HepG2 (cell line): Measurements from ENCODE around the gene PRKG1.

Source experiments
- RAD51 ChIP-seq: fragments of 450-650 bp; IDR thresholded peaks from 2 replicates; pipeline ENCODE4 v1.6.1; 2016; ENCODE audit warnings: borderline replicate concordance
- SMC3 ChIP-seq: IDR thresholded peaks from 2 replicates; pipeline ENCODE4 v1.6.1; 2011; ENCODE audit warnings: low read length, improper control_type of control experiment
- TAF15 ChIP-seq: fragments of 200-400 bp; formaldehyde crosslinking; IDR thresholded peaks from one replicate; pipeline ENCODE4 v1.6.1; 2018; ENCODE audit warnings: mild to moderate bottlenecking, low read depth, low read length; ENCODE audit not compliant: poor library complexity, severe bottlenecking
- YY1 ChIP-seq: IDR thresholded peaks from 2 replicates; pipeline ENCODE4 v1.6.1; 2011; ENCODE audit warnings: low read length, low read depth, moderate library complexity, mild to moderate bottlenecking; ENCODE audit not compliant: insufficient read depth, insufficient replicate concordance
- ZNF747 ChIP-seq: sonication (generic); formaldehyde crosslinking; IDR thresholded peaks from 2 replicates; pipeline ENCODE4 v1.8.1; 2023; ENCODE audit warnings: missing genetic modification reagents, mild to moderate bottlenecking, borderline replicate concordance
- TF ChIP-seq, protein P1 (sequence below): sonication (generic); formaldehyde crosslinking; IDR thresholded peaks from 2 replicates; pipeline ENCODE4 v1.4.0; 2020; ENCODE audit warnings: missing genetic modification reagents
- TF ChIP-seq, protein P2 (sequence below): sonication (generic); formaldehyde crosslinking; conservative IDR thresholded peaks from 2 replicates; pipeline ENCODE4 v1.4.0; 2020; ENCODE audit warnings: missing genetic modification reagents

DNA sequence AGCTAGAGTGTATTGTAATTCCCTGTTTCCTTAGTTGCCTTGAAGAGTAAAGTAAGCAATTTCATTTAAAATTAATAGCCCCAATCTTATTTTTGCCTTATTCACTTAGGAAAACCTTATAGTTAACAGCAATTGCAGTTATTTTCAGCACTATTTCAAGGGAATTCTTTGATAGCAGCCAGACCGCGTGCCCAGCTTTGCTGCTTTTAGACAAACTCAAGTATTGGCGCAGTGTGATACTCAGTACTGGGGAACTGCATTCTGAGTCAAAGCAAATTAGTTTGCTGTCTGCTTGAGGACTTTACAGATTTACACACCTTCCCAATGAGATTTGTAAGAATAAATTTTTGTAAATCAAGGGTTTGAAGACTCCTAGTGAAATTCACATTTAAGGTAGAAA, 21.2 kb downstream of the PRKG1 start:
- TF ChIP-seq ZNF747 (CRISPR knock-in tag) (no peak), RAD51 (no peak), SMC3 (no peak), TAF15 (no peak), YY1 (no peak)
- TF ChIP-seq, protein P1, sequence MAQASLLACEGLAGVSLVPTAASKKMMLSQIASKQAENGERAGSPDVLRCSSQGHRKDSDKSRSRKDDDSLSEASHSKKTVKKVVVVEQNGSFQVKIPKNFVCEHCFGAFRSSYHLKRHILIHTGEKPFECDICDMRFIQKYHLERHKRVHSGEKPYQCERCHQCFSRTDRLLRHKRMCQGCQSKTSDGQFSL: no peak
- TF ChIP-seq, protein P2, sequence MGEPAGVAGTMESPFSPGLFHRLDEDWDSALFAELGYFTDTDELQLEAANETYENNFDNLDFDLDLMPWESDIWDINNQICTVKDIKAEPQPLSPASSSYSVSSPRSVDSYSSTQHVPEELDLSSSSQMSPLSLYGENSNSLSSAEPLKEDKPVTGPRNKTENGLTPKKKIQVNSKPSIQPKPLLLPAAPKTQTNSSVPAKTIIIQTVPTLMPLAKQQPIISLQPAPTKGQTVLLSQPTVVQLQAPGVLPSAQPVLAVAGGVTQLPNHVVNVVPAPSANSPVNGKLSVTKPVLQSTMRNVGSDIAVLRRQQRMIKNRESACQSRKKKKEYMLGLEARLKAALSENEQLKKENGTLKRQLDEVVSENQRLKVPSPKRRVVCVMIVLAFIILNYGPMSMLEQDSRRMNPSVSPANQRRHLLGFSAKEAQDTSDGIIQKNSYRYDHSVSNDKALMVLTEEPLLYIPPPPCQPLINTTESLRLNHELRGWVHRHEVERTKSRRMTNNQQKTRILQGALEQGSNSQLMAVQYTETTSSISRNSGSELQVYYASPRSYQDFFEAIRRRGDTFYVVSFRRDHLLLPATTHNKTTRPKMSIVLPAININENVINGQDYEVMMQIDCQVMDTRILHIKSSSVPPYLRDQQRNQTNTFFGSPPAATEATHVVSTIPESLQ (CRISPR knock-in tag): no peak
